Cardiac muscle cell (in vitro differentiated cells and primary cell): Measurements from ENCODE around the gene AHRR. TPM values are rescaled to one million over a fixed set of nuclear protein-coding genes. Genes with fewer than 3 reads are reported as not detected.

ENCODE experiments used
- DNase-seq, 2 donors: peaks; one replicate each; pipeline versions ENCODE4 v3.0.0 to v3.0.0-alpha.2; 2010 to 2017; ENCODE audit warnings: low read depth in 1 of 2, low spot score in 1 of 2
- H3K27ac ChIP-seq: fragments of 200-600 bp; sonication (generic); 2 replicates; pipeline ENCODE4 v1.5.1; 2016
- H3K27me3 ChIP-seq: fragments of 200-600 bp; sonication (generic); 2 replicates; pipeline ENCODE4 v1.6.0; 2016; ENCODE audit warnings: control low read depth
- H3K36me3 ChIP-seq: fragments of 200-600 bp; sonication (generic); 2 replicates; pipeline ENCODE4 v1.5.1; 2016; ENCODE audit warnings: control low read depth
- H3K4me1 ChIP-seq: fragments of 200-600 bp; sonication (generic); 2 replicates; pipeline ENCODE4 v1.8.1; 2017; ENCODE audit warnings: low read depth, mild to moderate bottlenecking, mixed run types
- H3K4me3 ChIP-seq: fragments of 200-600 bp; sonication (generic); 2 replicates; pipeline ENCODE4 v1.5.1; 2016; ENCODE audit warnings: mild to moderate bottlenecking
- H3K9me3 ChIP-seq: fragments of 200-600 bp; sonication (generic); 2 replicates; pipeline ENCODE4 v1.5.1; 2017; ENCODE audit warnings: low read depth, mild to moderate bottlenecking, control low read depth
- polyA plus RNA-seq: library from polyadenylated mRNA; unstranded; fragments of >200 nt; fragmentation: Nextera tagmentation; extraction: Ambion mirVana; gene quantifications from 2 replicates; pipeline ENCODE4 v1.2.1, GENCODE V29; 2016
- total RNA-seq: library from RNA; depleted of rRNA; stranded (reverse); fragments of >200 nt; gene quantifications from 2 replicates; pipeline ENCODE4 v1.2.3, GENCODE V29; 2016
- TF ChIP-seq, protein P1 (sequence below): IDR thresholded peaks from 2 replicates; pipeline ENCODE4 v1.5.1; 2012; ENCODE audit warnings: low read depth, mild to moderate bottlenecking, low read length

Gene AHRR
- total and polyA plus RNA-seq, 2 experiments from 2014 or later = 0.99 to 1.4 TPM

DNA sequence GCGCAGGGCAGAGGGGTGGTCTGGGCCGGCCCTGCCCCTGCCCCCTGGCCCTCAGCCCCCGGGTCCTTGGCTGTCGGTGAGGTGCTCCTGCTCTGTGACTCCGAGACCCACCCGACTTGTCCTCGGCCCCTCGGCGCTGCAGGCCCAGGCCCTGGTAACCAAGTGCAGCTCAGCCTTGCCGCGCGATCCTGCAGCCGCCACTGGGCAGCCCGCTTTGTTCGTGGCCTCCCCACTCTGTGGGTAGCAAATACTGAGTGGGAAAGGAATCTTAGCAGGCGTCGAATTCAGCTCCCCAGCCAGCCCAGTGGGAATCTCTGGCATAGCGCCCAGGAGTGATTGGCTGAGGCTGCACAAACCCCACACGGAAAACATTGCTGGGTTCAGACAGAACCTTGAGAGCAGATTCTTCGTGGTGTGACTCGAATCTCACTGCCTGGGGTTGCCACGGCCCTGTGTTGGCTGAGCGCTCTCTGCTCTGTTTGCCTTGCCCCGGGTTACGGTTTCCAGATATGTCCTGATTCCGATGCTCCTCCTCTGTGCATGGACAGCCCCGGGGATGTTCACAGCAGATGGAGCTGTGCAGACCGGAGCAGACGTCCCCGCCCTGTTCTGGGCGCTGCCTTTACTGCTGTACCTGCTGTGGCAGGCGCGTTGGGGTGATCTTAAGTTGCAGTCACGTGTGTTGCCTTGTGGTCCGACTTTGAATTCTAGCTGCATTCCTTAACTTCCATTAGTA is 108.1 kb downstream of the AHRR start:
- no peaks in the 10 kb centered on the region for H3K27me3 ChIP-seq
- no peak overlapping the region for H3K4me3 ChIP-seq
- no peak overlapping the region for H3K27ac ChIP-seq
- peak in 1 of 2 donors; percentile 66 for DNase-seq
- peaks cover 5% of the 10 kb centered on the region for H3K4me1 ChIP-seq
- no peaks in the 10 kb centered on the region for H3K36me3 ChIP-seq
- no peaks in the 10 kb centered on the region for H3K9me3 ChIP-seq
- TF ChIP-seq, protein P1, sequence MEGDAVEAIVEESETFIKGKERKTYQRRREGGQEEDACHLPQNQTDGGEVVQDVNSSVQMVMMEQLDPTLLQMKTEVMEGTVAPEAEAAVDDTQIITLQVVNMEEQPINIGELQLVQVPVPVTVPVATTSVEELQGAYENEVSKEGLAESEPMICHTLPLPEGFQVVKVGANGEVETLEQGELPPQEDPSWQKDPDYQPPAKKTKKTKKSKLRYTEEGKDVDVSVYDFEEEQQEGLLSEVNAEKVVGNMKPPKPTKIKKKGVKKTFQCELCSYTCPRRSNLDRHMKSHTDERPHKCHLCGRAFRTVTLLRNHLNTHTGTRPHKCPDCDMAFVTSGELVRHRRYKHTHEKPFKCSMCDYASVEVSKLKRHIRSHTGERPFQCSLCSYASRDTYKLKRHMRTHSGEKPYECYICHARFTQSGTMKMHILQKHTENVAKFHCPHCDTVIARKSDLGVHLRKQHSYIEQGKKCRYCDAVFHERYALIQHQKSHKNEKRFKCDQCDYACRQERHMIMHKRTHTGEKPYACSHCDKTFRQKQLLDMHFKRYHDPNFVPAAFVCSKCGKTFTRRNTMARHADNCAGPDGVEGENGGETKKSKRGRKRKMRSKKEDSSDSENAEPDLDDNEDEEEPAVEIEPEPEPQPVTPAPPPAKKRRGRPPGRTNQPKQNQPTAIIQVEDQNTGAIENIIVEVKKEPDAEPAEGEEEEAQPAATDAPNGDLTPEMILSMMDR = no peak

DNA sequence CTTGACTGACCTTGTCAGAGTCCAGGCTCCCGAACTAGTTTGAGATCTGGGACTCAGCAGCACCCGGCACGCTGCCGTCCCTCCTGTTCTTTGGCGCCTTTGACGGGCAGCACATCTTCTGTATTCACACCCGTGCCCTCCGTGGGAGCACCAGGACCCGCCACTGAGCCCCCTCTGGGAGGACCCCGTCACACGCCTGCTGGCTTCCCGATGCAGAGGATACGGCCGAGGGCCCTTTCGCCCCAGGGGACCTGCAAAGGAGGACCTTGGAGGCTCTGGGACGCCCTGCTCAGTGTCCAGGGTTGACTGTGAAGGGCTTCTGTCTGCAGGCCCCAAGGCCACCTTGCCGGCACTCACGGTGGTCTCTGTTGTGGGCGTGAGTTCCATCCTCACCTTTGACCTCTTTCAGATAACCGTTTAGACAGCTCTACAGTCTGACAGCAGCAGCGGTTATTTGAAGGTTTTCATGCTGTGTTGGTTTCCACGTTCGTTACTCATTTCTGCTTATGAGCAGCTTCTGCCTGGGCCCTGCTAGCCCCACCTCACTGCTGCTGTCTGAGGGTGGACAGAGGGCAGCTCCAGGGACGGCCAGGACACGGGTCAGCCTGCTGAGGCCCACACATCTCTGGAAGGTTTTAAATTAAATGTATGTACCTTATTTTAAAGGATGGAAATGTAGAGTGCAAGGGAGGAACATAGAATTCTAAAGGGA is 108.9 kb downstream of the AHRR start:
- H3K27ac ChIP-seq = no peak overlapping the region
- TF ChIP-seq, protein P1 = no peak
- DNase-seq = no peak

DNA sequence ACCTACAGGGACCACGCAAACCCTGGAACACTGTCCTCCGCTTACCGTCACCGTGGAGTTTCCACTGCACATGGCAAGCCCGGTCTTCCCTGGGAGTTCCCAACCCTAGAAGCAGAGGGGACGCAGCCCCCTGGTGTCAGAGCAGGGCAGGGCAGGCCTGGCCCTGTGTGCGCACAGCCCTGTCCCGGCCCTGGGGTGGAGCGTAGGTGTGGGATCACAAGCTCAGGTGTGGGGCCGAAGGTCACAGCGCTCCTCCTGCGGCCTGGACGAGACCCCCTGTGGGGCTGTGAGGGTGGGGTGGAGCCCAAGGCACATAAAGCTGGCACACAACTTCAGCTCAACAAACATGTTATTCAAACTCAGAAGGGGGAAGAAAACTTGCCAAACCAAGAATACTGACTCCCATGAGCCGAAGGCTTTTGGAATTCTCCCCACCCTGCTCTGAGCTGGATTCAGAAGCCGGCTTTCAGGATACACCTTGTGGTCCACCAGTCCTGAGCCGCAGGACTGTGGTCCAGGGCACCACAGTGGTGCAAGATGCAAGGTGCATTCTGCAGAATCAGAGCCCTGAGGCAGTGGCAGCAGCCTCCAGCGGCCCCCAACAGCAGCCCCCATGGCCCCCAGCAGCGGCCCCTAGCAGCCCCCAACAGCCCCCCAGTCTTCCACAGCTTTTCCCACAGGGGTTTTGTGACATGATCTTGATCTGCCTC is 109.6 kb downstream of the AHRR start:
- H3K36me3 ChIP-seq = no peaks in the 10 kb centered on the region
- H3K9me3 ChIP-seq = no peaks in the 10 kb centered on the region
- H3K27me3 ChIP-seq = no peaks in the 10 kb centered on the region
- TF ChIP-seq, protein P1 = peak; percentile 76
- peak; percentile 52 to 74 for DNase-seq
- H3K4me1 ChIP-seq = peaks cover 5% of the 10 kb centered on the region
- no peak overlapping the region for H3K4me3 ChIP-seq
- H3K27ac ChIP-seq = no peak overlapping the region

More for the DNA sequence above, 108.9 kb downstream of the AHRR start:
- Histone ChIP-seq H3K9me3 (no peaks in the 10 kb centered on the region), H3K27me3 (no peaks in the 10 kb centered on the region), H3K4me3 (no peak overlapping the region), H3K4me1 (peaks cover 5% of the 10 kb centered on the region), H3K36me3 (no peaks in the 10 kb centered on the region)

DNA sequence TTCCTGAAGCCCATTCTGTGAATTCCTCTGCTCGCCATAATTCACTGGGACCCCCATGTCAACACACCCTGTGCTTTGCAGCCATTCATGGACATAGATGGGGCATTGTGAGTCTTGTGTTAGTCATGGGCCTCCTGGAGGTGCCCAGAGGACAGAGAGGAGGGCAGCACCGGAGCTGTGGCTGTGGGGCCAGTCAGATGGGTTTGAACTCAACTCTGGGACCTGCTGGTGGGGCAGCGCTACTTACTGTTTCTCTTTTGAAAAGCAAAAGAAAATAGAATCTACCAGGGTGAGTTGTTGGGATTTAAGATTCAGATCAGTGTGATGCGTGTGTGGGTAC is 110.2 kb downstream of the AHRR start:
- TF ChIP-seq, protein P1 = no peak
- no peaks in the 10 kb centered on the region for H3K27me3 ChIP-seq
- H3K9me3 ChIP-seq = no peaks in the 10 kb centered on the region
- no peak overlapping the region for H3K27ac ChIP-seq
- no peaks in the 10 kb centered on the region for H3K36me3 ChIP-seq
- no peak for DNase-seq
- H3K4me3 ChIP-seq = no peak overlapping the region
- peaks cover 5% of the 10 kb centered on the region for H3K4me1 ChIP-seq

DNA sequence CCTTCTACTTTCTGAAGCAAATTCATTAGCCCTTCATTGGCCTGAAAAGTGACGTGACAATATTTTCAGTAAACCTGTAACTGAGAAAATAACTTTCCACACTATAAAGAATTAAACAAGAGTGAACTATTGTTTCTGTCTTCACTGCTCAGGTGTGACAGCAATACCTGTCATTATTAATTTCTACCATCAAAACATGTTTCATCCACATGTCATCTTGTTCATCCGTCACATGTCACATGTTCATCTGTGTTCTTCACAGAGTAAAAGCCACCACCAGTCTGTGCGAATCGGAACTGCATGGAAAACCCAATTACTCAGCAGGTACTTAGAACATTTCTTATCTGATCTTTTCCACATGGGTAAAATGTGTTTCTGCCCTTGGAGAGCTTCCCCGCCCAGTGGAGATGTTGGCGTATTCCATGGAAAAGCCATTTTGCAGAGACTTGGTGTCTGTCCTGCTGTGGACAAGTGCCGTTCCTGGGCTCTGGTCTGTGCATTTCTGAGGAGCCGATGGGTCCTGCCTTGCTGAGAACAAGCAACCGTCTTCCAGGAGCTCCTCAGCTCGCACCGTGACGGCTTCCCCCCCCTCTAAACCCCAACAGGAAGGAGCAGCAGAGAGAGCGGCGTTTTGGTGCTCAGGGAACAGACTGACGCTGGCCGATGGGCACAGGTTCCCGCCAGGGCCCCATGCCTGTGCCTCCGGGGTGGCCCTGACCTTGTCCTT is 110.8 kb downstream of the AHRR start:
- no peak overlapping the region for H3K4me3 ChIP-seq
- no peaks in the 10 kb centered on the region for H3K27me3 ChIP-seq
- TF ChIP-seq, protein P1 = no peak
- peaks cover 12% of the 10 kb centered on the region for H3K4me1 ChIP-seq
- no peak overlapping the region for H3K27ac ChIP-seq
- no peaks in the 10 kb centered on the region for H3K9me3 ChIP-seq
- H3K36me3 ChIP-seq = no peaks in the 10 kb centered on the region
- DNase-seq = no peak
